ENCODE measurements around the gene HOXA10.

Gene HOXA10

GRCh38 chr7:27189997-27190748 lies 16.1 kb upstream of the HOXA10 start:
- DNase-seq: no peak

GRCh38 chr7:27189295-27189996 lies 15.3 kb upstream of the HOXA10 start:
- DNase-seq: no peak

GRCh38 chr7:27188386-27189294 lies 14.5 kb upstream of the HOXA10 start:
- peak in 1 of 5 experiments; percentile 73 for DNase-seq

- no peak for DNase-seq
Measured at GRCh38 chr7:27187475-27188385, 13.6 kb upstream of the HOXA10 start.

- DNase-seq: no peak
Measured at GRCh38 chr7:27186668-27187474, 12.8 kb upstream of the HOXA10 start.

GRCh38 chr7:27185854-27186667 lies 11.9 kb upstream of the HOXA10 start:
- DNase-seq: no peak

DNA sequence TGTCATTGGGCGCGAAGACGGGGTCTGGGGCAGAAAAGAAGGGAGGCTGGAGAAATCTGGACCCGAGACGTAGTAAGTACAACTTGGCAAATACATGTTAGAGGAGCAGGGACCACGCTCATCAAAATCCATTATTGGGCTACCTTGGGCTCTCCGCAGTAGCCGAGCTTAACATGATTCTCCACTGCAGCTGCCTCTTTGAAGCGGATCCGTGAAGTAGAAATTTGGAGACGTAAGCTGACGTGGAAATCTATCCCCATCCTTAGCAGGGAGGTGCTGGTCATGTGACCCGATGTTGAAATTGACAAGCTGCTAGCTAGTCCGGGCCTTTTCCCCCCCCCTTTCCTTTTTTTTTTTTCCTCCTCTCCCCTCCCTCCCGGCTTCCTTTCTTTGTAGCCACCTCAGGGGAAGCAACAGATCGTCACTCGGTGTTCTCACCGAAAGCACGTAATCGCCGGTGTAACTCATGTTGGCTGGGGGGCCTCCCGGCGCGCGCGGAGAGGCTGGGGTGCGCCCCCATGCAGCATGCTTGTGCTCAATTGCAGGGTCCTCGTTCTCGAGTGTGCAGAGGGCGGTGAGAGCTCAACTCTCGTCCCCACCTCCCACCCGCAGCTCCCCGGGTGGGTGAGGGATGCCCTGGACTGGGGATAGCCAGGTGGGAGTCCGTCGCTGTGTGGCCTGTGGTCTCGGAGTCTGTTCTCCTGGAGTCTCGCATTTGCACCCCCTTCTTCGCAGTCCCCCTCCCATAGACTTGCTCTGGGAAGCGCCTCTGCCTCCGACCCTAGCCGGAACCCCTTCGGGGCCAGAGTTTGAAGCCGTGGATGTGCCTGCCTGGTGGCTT lies 11.1 kb upstream of the HOXA10 start, which contains the start of gene HOXA11:
TSS of gene HOXA11 (minus strand) at position 220 of the 841 bp plus-strand sequence. CDS start at position 132, 88 bp downstream.
- no peak for DNase-seq

DNA sequence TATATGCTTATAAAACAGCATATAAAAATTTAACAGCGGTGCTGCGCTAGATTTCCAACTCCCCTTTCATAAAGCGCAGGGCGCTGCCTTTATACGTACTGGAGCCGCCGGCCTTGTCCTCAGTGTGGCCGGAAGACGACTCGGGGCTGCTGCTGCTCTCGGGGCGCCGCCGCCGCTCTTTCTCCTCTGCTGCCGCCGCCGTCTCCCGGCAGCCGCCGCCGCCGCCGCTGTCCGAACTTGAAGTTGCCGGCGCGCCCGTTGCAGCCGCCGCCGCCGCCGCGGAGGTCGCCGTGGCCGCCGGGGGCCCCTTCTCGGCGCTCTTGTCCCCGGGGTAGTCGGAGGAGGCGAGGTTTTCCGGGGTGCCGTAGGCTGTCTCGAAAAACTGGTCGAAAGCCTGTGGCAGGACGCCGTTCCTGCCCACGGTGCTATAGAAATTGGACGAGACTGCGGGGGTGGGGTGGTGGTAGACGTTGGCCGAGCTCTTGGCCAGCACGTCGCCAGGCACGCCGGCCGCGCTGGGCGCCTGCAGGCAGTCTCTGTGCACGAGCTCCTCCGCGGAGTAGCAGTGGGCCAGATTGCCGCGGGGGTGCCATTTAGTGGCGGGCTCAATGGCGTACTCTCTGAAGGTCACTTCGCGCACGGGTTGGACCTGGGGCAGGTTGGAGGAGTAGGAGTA lies 10.4 kb upstream of the HOXA10 start:
- DNase-seq: peak in 1 of 5 experiments; percentile 50

DNA sequence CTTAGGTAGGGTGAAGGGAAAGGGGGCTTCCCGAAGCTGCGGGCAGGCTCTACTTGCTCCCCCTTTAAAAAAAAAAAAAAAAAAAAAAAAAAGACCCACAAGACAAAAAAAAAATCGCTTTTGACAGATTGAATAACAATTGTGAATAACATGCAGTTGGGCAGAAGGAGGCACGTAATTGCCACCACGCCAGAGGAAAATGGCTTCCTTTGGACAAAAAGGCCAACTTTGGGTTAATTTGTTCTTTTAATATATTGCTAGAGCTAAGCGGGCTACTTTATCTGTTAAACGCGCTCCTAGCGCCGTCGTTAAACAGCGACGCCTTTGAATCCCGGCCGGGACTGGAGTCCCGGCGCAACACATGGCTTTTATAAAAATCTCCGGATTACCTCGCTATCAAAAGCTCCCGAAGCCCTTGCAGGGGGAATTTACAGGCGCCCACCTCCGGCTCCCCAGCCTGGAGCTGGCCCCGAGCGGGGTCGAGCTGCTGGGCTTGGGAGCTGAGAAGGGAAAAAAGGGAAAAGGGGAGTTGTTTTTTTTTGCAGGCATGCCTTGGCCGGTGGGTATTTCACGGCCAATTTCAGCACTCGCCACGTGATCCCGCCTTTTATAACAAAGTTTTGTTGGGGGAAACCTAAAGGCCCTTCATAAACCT lies 9.7 kb upstream of the HOXA10 start:
- DNase-seq: no peak

DNA sequence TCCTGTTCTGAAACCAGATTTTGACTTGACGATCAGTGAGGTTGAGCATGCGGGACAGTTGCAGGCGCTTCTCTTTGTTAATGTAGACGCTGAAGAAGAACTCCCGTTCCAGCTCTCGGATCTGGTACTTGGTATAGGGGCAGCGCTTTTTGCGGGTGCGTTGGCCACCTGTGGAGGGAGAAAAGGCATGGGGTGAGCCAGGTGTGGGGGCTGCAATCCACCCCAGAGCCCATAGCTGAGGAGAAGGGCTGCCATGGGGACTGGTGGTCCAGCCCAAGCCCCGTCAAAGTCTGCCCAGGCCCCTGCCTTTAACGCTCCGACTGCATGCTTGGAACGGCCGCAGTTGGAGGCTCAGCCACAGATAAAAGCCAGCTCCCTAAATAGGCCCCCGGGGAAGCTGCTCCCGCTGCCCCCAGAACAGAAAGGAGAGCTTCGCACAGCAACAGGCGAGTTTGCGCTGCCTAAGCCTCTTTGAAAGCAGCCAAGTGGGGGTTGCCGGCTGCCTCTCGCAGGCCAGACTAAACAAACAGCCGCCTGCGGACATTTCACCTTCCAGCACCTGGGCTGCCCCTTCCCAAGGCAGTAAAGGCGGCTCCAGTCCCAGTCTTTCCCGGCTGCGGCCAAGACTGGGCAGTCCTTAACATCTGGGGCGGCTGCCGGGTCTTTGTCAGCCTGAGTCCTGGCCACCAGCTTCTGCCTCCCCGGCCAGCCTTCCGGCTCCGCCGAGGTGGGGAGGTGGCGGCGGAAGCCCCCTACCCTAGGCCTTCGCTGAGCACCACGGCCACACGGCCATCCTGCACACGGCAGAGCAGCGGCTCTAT lies 9.0 kb upstream of the HOXA10 start:
- no peak for DNase-seq

- peak in 1 of 5 experiments; percentile 1 for DNase-seq
Measured at GRCh38 chr7:27182285-27182841, 8.2 kb upstream of the HOXA10 start.

DNA sequence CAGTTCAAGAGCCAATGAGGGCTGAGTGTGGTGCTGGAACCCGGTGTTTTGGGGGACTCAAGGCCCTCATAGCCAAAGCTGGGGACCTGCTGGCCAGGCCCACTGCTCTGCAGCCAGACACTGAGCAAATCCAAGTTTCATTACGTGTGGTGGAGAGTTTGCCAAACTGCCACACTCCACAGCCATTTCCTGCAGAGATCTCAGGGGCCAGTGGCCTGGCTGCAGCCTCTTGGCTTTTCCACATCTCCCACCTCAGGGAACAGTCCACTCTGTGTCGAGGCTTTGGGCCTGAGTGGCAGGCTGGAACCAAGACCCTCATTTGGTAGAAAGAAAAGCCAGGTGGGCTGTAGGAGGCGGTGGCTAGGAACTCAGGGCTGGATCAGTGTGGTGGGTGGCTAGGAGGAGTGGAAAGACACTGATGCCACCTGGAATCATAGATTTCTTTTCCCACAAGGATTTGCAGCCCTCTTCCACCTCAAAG lies 7.7 kb upstream of the HOXA10 start:
- no peak for DNase-seq

DNA sequence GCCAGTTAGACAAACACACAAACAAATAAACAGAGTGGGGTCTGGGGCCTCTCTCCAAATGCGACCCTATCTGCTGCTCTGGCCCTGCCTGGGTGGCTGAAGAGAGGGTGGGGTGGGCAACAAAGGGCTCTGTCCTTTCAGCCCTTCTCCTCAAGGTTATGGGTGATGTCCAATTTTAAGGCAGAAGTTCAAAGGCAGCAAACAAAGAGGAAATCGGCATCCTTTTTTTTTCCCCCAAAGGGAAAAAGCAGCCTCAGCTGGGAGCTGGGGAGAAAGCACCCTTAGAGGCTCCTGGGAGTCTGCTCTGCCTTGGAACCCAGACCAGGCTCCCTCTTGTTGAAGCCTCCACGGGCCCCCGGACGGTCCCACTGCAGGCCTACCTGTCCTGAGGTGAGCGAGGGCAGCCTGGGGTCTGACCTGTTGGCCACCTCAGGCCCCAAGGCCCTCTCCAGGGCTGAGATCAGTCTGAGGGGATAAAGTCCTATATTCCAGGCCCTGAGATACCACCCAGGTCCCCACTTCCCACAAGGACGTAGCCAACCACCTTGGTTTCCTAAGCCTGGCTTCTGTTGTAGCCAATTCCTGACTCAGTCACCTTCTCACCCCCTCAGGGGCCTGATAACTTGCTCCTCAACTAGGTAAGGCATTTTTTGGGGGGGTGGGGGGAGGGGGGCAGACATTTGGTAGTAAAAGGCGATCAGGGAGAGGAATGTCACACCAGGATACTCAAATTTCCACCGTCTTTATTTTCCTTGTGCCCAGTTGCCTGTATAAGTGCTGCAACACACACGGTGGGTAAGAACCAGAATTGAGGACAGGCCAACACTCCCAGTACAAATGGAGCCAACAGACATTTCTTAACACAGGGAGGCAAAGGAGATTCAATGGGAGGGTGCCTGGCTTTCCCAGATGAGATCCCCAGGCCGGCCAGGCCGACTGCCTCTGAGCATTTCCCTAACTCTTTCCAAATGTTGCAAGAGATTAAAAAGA lies 6.6 kb upstream of the HOXA10 start:
- DNase-seq: peak in 1 of 5 experiments; percentile 4

DNA sequence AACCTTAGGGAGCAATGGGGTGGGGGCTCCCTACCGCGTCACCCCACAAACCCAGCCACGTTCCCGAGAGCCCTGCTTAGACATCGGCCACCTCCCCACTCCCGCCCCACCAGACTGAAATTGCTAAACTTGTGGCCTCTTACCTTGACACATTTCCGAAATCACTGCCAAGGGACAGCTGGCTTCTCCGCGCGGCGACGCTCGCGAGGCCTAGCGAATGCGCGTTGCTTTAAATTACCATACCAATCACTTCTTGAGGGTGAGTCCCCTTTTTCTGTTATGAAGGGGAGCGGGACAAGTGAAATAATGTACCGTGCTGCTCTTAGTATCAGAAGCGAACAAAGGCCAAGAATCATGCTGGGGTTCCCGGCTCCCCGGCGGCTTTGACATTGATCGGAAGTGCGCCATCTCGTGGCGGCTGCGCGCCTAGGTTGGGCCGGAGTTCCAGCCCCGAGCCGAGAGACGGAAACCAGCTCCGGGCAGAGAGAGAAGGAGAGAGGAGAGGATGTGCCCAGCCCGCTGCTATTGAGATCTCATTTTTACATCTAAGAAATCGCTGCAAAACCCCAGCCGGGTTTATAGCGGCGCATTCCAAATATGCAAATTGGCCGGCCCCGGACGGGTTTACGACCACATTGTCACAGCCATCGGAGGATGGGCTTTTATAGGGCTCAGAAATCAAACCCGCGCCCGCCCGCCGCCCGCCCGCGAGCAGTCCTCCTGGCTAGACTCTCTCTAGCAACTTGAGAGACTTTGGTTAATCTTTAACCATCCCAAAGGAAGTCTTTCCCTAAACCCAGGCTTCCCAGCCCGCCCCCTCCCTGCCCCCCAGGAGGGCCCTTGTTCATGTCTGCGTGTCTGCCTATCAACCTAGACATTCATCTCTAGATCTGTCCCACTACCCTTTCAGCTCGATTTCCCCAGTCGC lies 5.6 kb upstream of the HOXA10 start:
- DNase-seq: peak in 4 of 5 experiments; percentile 0 to 58 (median 42)
